Measurements from ENCODE around the gene CYP4F2. TPM values are rescaled to one million over a fixed set of nuclear protein-coding genes. Genes with fewer than 3 reads are reported as not detected.

Gene CYP4F2
- total and polyA plus RNA-seq, 2 donors (not counting 3 experiments of a cell fraction or from before 2014, with no cell fraction given), result not detected

GRCh38 chr19:15885919-15886318, 12.0 kb downstream of the CYP4F2 start:
- Histone ChIP-seq H3K79me2 (ENCODE audit: control insufficient read depth, insufficient read depth, low read length) (no peaks in the 10 kb centered on the region), H3K27me3 (ENCODE audit: control insufficient read depth in 2 of 2, insufficient read depth in 2 of 2, low read length in 2 of 2) (no peaks in the 10 kb centered on the region), H2AFZ (ENCODE audit: low read depth, low read length) (no peak overlapping the region), H3K36me3 (ENCODE audit: control insufficient read depth in 2 of 2, extremely low read depth in 1 of 2, insufficient read depth in 2 of 2, low read length in 2 of 2) (no peaks in the 10 kb centered on the region), H3K4me1 (ENCODE audit: control insufficient read depth, extremely low read depth, insufficient read depth, low read length) (no peaks in the 10 kb centered on the region), H3K9ac (replicated peaks; ENCODE audit: extremely low read depth, insufficient read depth, low read length) (no peak overlapping the region), H3K27ac (ENCODE audit: insufficient read depth, low read depth, low read length) (no peak overlapping the region), H3K9me3 (replicated peaks; ENCODE audit: control insufficient read depth, insufficient read depth, low read length) (no peaks in the 10 kb centered on the region), H3K4me2 (ENCODE audit: insufficient read depth, low read length) (no peak overlapping the region), H4K20me1 (replicated peaks; ENCODE audit: control insufficient read depth, extremely low read depth, insufficient read depth, low read length) (no peaks in the 10 kb centered on the region), H3K4me3 (replicated peaks in 1 of 3; ENCODE audit: insufficient read depth in 1 of 3, low read depth in 1 of 3, low read length in 3 of 3) (no peak overlapping the region), H3K9me1 (replicated peaks; ENCODE audit: control insufficient read depth, extremely low read depth, insufficient read depth, low read length) (no peaks in the 10 kb centered on the region)
- DNase-seq (ENCODE audit: low read depth, low spot score) (no peak), FAIRE-seq (no peak)
- POLR2A ChIA-PET, result no interaction called here
- no TSS peak for BruUV-seq (replicated peaks)
- dilution Hi-C loops (cut with MboI; ENCODE audit: extremely low pct_ligation_motif_present, low sequenced_read_pairs), result no loop called here
- TF ChIP-seq POLR2AphosphoS5 (IDR thresholded peaks at IDR 0.05; ENCODE audit: insufficient read depth, low read depth, low read length), result no peak
- TF ChIP-seq CTCF (IDR thresholded peaks at IDR 0.05; ENCODE audit: extremely low read depth in 1 of 2, insufficient read depth in 1 of 2, low read depth in 1 of 2, low read length in 2 of 2), result no peak
- no peak for TF ChIP-seq GATA2 (IDR thresholded peaks at IDR 0.05; ENCODE audit: insufficient read depth, insufficient read length, low read depth, low read length)
- no peak for TF ChIP-seq FOS (IDR thresholded peaks at IDR 0.05; ENCODE audit: borderline replicate concordance, insufficient read depth, low read length)
- TF ChIP-seq POLR2A (IDR thresholded peaks at IDR 0.05; ENCODE audit: low read depth, low read length), result no peak
- TF ChIP-seq JUN (IDR thresholded peaks at IDR 0.05; ENCODE audit: borderline replicate concordance, insufficient read depth, insufficient read length, low read depth), result no peak
- TF ChIP-seq EZH2 (IDR thresholded peaks at IDR 0.05; ENCODE audit: borderline replicate concordance, low read depth, low read length, severe bottlenecking), result no peak
- no peak for TF ChIP-seq MYC (IDR thresholded peaks at IDR 0.05; ENCODE audit: low read depth, low read length)
- TF ChIP-seq MAX (IDR thresholded peaks at IDR 0.05; ENCODE audit: insufficient read depth, insufficient read length), result no peak
- CTCF ChIA-PET, result no interaction called here
- intact Hi-C loops (cut with micrococcal nuclease), result no loop called here

Data from endothelial cell of umbilical vein (primary cell).